Suprapubic skin (tissue), 4 donors: ENCODE measurements around the gene GRM1. TPM values are rescaled to one million over a fixed set of nuclear protein-coding genes. Genes with fewer than 3 reads are reported as not detected.

ENCODE experiments used
- DNase-seq, 2 donors: peaks; one replicate each; pipeline ENCODE4 v3.0.0-alpha.2; 2019; ENCODE audit warnings: low spot score in 2 of 2
- H3K27ac ChIP-seq: fragments of 200-600 bp; sonication (generic); one replicate; pipeline ENCODE4 v1.5.1; 2019
- H3K27me3 ChIP-seq: fragments of 200-600 bp; sonication (generic); one replicate; pipeline ENCODE4 v1.5.1; 2019
- H3K36me3 ChIP-seq: fragments of 200-600 bp; sonication (generic); one replicate; pipeline ENCODE4 v1.5.1; 2019
- H3K4me1 ChIP-seq: fragments of 200-600 bp; sonication (generic); one replicate; pipeline ENCODE4 v1.5.1; 2019
- H3K4me3 ChIP-seq: fragments of 200-600 bp; sonication (generic); one replicate; pipeline ENCODE4 v1.5.1; 2019; ENCODE audit warnings: mild to moderate bottlenecking
- H3K9me3 ChIP-seq: fragments of 200-600 bp; sonication (generic); one replicate; pipeline ENCODE4 v1.5.1; 2019
- EP300 ChIP-seq: sonication (generic); formaldehyde crosslinking; IDR thresholded peaks from one replicate; pipeline ENCODE4 v1.6.1; 2017; ENCODE audit warnings: antibody characterized with exemption
- POLR2A ChIP-seq, 2 donors: fragments of 450-650 bp; IDR thresholded peaks; one replicate each; pipeline ENCODE4 v1.6.1; 2017; ENCODE audit warnings: antibody characterized with exemption in 2 of 2, mild to moderate bottlenecking in 2 of 2, moderate library complexity in 2 of 2
- POLR2AphosphoS5 ChIP-seq, 3 donors: sonication (generic); formaldehyde crosslinking; IDR thresholded peaks; one replicate each; pipeline ENCODE4 v1.6.1; 2017; ENCODE audit warnings: antibody characterized with exemption in 3 of 3
- WGBS: methylation state at CpG from one replicate; pipeline ENCODE4 v1.1.5; 2018; 5-methylcytosine and 5-hydroxymethylcytosine counted together
- total RNA-seq, 4 donors: library from RNA; depleted of rRNA; stranded (reverse); fragments of >200 nt; gene quantifications; one replicate each; pipeline ENCODE4 v1.1.0, GENCODE V29; 2016
- TF ChIP-seq, protein P1 (sequence below), 2 donors: fragments of 200-600 bp in 1 of 2; fragments of 450-650 bp in 1 of 2; sonication (generic) in 1 of 2; IDR thresholded peaks; one replicate each; pipeline ENCODE4 v1.5.1; 2016 to 2019; ENCODE audit warnings: antibody characterized with exemption in 2 of 2, mild to moderate bottlenecking in 1 of 2, moderate library complexity in 1 of 2

The GRM1 gene
- total RNA-seq, 4 donors from 2014 or later, result 0.25 to 0.48 TPM; not detected in 2

- H3K36me3 ChIP-seq, result no peaks in the 10 kb centered on the region
- TF ChIP-seq POLR2AphosphoS5 (IDR thresholded peaks at IDR 0.05), result no peak
- no peak for TF ChIP-seq POLR2A (IDR thresholded peaks at IDR 0.05)
- no peak for TF ChIP-seq EP300
- TF ChIP-seq, protein P1, sequence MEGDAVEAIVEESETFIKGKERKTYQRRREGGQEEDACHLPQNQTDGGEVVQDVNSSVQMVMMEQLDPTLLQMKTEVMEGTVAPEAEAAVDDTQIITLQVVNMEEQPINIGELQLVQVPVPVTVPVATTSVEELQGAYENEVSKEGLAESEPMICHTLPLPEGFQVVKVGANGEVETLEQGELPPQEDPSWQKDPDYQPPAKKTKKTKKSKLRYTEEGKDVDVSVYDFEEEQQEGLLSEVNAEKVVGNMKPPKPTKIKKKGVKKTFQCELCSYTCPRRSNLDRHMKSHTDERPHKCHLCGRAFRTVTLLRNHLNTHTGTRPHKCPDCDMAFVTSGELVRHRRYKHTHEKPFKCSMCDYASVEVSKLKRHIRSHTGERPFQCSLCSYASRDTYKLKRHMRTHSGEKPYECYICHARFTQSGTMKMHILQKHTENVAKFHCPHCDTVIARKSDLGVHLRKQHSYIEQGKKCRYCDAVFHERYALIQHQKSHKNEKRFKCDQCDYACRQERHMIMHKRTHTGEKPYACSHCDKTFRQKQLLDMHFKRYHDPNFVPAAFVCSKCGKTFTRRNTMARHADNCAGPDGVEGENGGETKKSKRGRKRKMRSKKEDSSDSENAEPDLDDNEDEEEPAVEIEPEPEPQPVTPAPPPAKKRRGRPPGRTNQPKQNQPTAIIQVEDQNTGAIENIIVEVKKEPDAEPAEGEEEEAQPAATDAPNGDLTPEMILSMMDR (IDR thresholded peaks at IDR 0.05), result no peak
- H3K9me3 ChIP-seq, result peaks cover 5% of the 10 kb centered on the region
- 64% methylated on average over 2 of the region's 2 CpGs for WGBS
- H3K27ac ChIP-seq, result no peak overlapping the region
- no peaks in the 10 kb centered on the region for H3K27me3 ChIP-seq
- no peak overlapping the region for H3K4me3 ChIP-seq
- DNase-seq, result no peak
- no peaks in the 10 kb centered on the region for H3K4me1 ChIP-seq
Measured at GRCh38 chr6:146481527-146481926, 452.7 kb downstream of the GRM1 start.

DNA sequence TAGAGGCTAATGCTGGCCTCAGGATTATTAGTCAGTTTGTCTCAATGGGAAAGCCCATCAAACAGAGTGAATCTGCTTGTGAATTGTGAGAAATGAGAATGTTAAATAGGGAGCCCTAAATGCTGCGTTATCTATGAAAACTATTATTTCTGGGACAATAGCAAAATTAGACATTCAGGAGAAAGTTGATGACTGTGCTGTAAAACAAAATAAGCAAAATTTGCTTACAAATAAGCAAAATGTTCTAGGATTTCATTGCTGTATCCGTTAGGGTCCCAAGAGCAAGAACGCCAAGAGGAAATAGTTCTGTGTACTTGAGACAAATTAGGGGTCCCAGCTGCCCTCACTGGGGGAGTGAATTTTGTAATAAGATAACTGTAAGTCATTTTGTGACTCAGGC, 455.5 kb downstream of the GRM1 start:
- H3K27ac ChIP-seq, result no peak overlapping the region
- H3K4me1 ChIP-seq, result no peaks in the 10 kb centered on the region
- no peak for TF ChIP-seq EP300
- no peak for TF ChIP-seq POLR2A (IDR thresholded peaks at IDR 0.05)
- TF ChIP-seq, protein P1 (IDR thresholded peaks at IDR 0.05), result no peak
- no peak for TF ChIP-seq POLR2AphosphoS5 (IDR thresholded peaks at IDR 0.05)
- WGBS, result 90% methylated on average over 3 of the region's 3 CpGs
- no peaks in the 10 kb centered on the region for H3K27me3 ChIP-seq
- no peak overlapping the region for H3K4me3 ChIP-seq
- no peaks in the 10 kb centered on the region for H3K36me3 ChIP-seq
- no peak for DNase-seq
- H3K9me3 ChIP-seq, result peaks cover 2% of the 10 kb centered on the region

Other genes starting within 250 kb of the GRM1 start
- 1 to 10 TPM; 3.6 to 5.6 (median 5.3) TPM for gene FBXO30, start 214.3 kb upstream of the GRM1 start, total RNA-seq
- 10 to 100 TPM; 20.3 to 66.4 (median 24.3) TPM for gene SHPRH, start 64.7 kb upstream of the GRM1 start, total RNA-seq